Measurements from ENCODE around the gene IL1RAP.

DNA sequence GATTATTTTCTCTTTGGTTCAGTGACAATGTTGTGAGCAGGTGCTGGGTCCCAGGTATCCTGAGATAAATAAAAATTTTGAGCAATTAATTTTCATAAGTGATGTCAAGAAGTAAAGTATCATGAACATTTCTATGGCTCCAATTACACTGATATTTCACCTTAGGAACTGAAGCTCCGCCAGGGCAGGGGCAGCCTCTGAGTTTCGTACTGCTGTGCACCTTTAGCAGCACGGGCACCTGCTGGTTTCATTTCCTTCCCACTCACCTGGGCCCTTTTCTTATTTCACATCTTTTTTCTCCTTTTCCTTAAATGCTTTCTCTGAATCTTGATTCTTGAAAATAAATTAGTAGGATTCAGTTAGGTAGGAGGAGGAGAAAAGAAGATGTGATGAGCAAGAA, 1.2 kb upstream of the IL1RAP start:
- TF ChIP-seq, protein P1, sequence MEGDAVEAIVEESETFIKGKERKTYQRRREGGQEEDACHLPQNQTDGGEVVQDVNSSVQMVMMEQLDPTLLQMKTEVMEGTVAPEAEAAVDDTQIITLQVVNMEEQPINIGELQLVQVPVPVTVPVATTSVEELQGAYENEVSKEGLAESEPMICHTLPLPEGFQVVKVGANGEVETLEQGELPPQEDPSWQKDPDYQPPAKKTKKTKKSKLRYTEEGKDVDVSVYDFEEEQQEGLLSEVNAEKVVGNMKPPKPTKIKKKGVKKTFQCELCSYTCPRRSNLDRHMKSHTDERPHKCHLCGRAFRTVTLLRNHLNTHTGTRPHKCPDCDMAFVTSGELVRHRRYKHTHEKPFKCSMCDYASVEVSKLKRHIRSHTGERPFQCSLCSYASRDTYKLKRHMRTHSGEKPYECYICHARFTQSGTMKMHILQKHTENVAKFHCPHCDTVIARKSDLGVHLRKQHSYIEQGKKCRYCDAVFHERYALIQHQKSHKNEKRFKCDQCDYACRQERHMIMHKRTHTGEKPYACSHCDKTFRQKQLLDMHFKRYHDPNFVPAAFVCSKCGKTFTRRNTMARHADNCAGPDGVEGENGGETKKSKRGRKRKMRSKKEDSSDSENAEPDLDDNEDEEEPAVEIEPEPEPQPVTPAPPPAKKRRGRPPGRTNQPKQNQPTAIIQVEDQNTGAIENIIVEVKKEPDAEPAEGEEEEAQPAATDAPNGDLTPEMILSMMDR (IDR thresholded peaks at IDR 0.05; ENCODE audit: low read depth, low read length), result no peak
- no peak for TF ChIP-seq POLR2A (IDR thresholded peaks at IDR 0.05; ENCODE audit: extremely low read depth, insufficient read length)
